ENCODE results near the gene PAGR1.
A peak's percentile ranks its signal among the peaks of the same experiment; 100 is the strongest.

The PAGR1 gene

DNA sequence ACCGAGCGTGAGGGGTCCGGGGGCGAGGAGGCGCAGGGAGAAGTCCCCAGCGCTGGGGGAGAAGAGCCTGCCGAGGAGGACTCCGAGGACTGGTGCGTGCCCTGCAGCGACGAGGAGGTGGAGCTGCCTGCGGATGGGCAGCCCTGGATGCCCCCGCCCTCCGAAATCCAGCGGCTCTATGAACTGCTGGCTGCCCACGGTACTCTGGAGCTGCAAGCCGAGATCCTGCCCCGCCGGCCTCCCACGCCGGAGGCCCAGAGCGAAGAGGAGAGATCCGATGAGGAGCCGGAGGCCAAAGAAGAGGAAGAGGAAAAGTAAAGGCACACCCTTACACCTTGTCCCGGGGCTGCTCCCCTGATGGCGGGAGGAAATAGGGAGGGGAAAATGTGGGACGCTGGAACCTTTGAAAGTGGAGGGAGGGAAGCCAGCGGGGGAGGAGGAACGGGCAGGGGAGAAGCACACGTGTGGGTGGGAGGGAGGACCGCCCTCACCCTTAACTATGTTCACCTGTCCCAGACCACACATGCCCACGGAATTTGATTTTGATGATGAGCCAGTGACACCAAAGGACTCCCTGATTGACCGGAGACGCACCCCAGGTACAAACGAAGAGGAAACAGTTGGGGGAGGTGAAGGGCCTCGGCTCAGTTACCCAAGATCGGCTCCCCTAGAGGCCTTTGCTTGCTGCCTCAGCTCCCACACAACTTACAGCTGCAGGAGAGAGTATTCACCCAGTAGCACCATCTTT is 916 bp downstream of the PAGR1 start:
- peak overlapping the region; percentile 90 for H3K27ac ChIP-seq (ENCODE audit: low read length)
- peaks cover 13 to 73% of the 10 kb centered on the region in 2 donors for H3K4me1 ChIP-seq (ENCODE audit: control insufficient read depth in 1 of 2, insufficient read depth in 2 of 2, low read length in 2 of 2)
- no peaks in the 10 kb centered on the region for H3K9me3 ChIP-seq (ENCODE audit: control insufficient read depth in 1 of 2, low read length in 2 of 2)
- no peaks in the 10 kb centered on the region for H3K27me3 ChIP-seq (ENCODE audit: low read depth, low read length)
- peaks cover 4 to 10% of the 10 kb centered on the region in 2 donors for H3K36me3 ChIP-seq (ENCODE audit: control insufficient read depth in 1 of 2, insufficient read depth in 2 of 2, low read length in 2 of 2)
- peak overlapping the region; percentile 83 to 85 for H3K4me3 ChIP-seq (ENCODE audit: low read depth in 1 of 2, low read length in 2 of 2)

DNA sequence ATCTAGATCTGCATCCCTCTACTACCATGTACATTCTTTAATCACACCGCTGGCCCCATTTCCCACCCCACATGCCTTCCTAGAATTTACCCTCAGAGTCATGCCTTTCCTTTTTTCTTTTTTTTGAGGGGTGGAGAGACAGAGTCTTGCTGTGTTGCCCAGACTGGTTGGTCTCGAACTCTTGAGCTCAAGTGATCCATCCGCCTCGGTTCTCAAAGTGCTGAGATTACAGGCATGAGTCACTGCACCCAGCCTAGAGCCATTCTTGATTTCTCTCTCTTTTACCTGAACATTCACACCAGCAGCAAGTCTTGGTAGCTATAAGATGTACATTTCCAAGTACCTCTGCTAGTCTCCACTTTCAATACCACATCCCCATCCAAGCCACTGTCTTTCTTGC is 2.1 kb downstream of the PAGR1 start:
- Histone ChIP-seq H3K4me1 (ENCODE audit: control insufficient read depth in 1 of 2, insufficient read depth in 2 of 2, low read length in 2 of 2) (peaks cover 18 to 70% of the 10 kb centered on the region in 2 donors), H3K27ac (ENCODE audit: low read length) (no peak overlapping the region), H3K27me3 (ENCODE audit: low read depth, low read length) (no peaks in the 10 kb centered on the region), H3K36me3 (ENCODE audit: control insufficient read depth in 1 of 2, insufficient read depth in 2 of 2, low read length in 2 of 2) (peaks cover 4 to 12% of the 10 kb centered on the region in 2 donors), H3K9me3 (ENCODE audit: control insufficient read depth in 1 of 2, low read length in 2 of 2) (no peaks in the 10 kb centered on the region), H3K4me3 (ENCODE audit: low read depth in 1 of 2, low read length in 2 of 2) (no peak overlapping the region)

DNA sequence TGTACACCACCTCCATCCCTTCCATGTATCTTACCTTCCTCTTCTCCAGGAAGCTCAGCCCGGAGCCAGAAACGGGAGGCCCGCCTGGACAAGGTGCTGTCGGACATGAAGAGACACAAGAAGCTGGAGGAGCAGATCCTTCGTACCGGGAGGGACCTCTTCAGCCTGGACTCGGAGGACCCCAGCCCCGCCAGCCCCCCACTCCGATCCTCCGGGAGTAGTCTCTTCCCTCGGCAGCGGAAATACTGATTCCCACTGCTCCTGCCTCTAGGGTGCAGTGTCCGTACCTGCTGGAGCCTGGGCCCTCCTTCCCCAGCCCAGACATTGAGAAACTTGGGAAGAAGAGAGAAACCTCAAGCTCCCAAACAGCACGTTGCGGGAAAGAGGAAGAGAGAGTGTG is 3.6 kb downstream of the PAGR1 start:
- H3K36me3 ChIP-seq (ENCODE audit: control insufficient read depth in 1 of 2, insufficient read depth in 2 of 2, low read length in 2 of 2), result peaks cover 4 to 12% of the 10 kb centered on the region in 2 donors
- H3K27ac ChIP-seq (ENCODE audit: low read length), result peak overlapping the region; percentile 99
- no peaks in the 10 kb centered on the region for H3K9me3 ChIP-seq (ENCODE audit: control insufficient read depth in 1 of 2, low read length in 2 of 2)
- H3K27me3 ChIP-seq (ENCODE audit: low read depth, low read length), result no peaks in the 10 kb centered on the region
- peak overlapping the region; percentile 74 to 96 for H3K4me3 ChIP-seq (ENCODE audit: low read depth in 1 of 2, low read length in 2 of 2)
- H3K4me1 ChIP-seq (ENCODE audit: control insufficient read depth in 1 of 2, insufficient read depth in 2 of 2, low read length in 2 of 2), result peaks cover 18 to 63% of the 10 kb centered on the region in 2 donors

DNA sequence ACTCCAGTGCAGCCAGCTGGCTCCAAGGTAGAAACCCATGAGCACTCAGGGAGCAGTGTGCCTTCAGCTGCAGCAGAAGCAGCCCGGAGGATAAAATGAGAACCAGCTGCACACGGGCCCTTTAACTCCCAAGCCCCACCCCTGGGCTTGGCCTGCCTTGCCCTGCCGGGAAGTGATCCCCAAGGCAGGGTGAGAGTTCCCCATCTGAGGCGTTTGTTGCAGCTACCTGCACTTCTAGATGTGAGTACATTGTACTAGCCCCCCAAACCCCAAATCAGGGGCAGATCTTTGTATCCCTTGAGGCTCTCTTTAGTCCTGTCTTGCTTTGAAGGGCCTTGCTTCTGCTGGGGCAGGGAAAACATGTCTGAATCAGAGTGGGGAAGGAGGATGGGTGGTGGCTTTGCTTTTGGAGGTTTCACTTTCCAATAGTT is 4.3 kb downstream of the PAGR1 start, which contains the start of gene MVP:
TSS of gene MVP (plus strand) at position 192 of the 431 bp plus-strand sequence. CDS start 10,088 bp downstream, outside the sequence.
- Histone ChIP-seq H3K36me3 (ENCODE audit: control insufficient read depth in 1 of 2, insufficient read depth in 2 of 2, low read length in 2 of 2) (peaks cover 4 to 12% of the 10 kb centered on the region in 2 donors), H3K27me3 (ENCODE audit: low read depth, low read length) (no peaks in the 10 kb centered on the region), H3K27ac (ENCODE audit: low read length) (peak within 1 kb of the TSS; percentile 99), H3K4me3 (ENCODE audit: low read depth in 1 of 2, low read length in 2 of 2) (peak within 1 kb of the TSS; percentile 74 to 96), H3K4me1 (ENCODE audit: control insufficient read depth in 1 of 2, insufficient read depth in 2 of 2, low read length in 2 of 2) (peaks cover 20 to 63% of the 10 kb centered on the region in 2 donors), H3K9me3 (ENCODE audit: control insufficient read depth in 1 of 2, low read length in 2 of 2) (no peaks in the 10 kb centered on the region)

DNA sequence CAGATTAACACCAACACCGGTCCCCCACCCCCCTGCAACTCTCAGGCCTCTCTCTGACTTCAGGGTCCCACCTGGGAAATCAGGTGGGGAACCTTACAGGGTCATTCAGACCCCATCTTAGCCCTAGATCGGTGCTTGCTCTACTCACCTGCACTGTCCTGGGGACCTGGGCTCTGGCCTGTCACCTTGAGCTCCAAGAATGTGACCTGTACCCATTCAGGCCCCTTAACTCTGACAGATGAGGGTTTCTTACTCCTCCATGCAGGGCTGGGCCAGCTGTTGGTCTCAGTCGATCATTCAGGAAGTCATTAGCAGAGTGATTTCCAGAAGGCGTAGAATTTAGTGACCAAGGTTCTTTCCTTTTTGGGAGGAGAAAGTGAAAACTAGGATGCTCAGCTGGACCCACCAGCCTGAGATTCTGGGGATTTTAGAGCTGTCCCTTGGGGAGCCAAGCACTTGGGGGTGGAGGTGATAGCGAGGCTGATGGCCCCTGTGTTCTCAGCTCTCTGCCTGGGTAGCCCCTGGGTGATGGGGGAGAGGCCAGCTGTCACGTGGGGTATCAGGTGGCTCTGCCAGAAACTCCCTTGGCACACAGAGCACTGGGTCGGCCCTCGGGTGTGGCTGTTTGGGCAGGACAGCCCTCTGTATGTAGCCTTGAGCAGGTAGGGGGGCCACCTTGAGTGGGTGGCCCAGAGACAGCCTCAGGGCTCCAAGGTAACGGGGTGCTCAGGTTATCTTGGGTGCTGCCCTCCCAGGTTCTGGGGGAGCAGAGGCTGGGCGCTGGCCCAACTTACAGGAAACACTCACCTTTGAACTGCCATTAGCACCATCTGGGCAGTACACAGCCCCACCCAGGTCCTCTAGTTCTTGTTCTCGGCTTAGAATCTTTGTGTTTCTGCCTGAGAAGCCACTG is 5.0 kb downstream of the PAGR1 start:
- peaks cover 4 to 12% of the 10 kb centered on the region in 2 donors for H3K36me3 ChIP-seq (ENCODE audit: control insufficient read depth in 1 of 2, insufficient read depth in 2 of 2, low read length in 2 of 2)
- peaks cover 24 to 67% of the 10 kb centered on the region in 2 donors for H3K4me1 ChIP-seq (ENCODE audit: control insufficient read depth in 1 of 2, insufficient read depth in 2 of 2, low read length in 2 of 2)
- no peaks in the 10 kb centered on the region for H3K27me3 ChIP-seq (ENCODE audit: low read depth, low read length)
- H3K27ac ChIP-seq (ENCODE audit: low read length), result peak overlapping the region; percentile 99
- no peaks in the 10 kb centered on the region for H3K9me3 ChIP-seq (ENCODE audit: control insufficient read depth in 1 of 2, low read length in 2 of 2)
- H3K4me3 ChIP-seq (ENCODE audit: low read depth in 1 of 2, low read length in 2 of 2), result peak overlapping the region; percentile 74 to 96

DNA sequence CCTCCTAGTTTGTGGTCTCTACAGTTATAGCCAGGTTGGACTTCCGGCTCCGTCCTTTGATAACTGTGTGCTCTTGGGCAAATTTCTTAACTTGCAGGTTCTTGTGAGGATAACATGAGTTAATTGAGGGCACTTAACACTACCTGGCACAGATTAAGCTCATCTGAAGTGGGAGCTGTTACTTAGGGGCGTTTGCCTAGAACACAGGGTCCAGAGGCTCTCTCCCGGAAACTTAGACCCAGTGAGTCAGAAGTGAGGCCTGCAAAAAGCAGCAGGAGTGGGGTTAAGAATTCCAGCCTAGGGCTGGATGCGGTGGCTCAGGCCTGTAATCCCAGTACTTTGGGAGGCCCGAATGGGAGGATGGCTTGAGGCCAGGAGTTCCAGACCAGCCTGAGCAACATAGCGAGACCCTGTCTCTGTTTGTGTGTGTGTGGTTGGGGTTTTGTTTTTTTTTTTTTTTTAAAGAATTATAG is 5.7 kb downstream of the PAGR1 start:
- peak overlapping the region; percentile 99 for H3K27ac ChIP-seq (ENCODE audit: low read length)
- H3K27me3 ChIP-seq (ENCODE audit: low read depth, low read length), result no peaks in the 10 kb centered on the region
- peaks cover 4 to 12% of the 10 kb centered on the region in 2 donors for H3K36me3 ChIP-seq (ENCODE audit: control insufficient read depth in 1 of 2, insufficient read depth in 2 of 2, low read length in 2 of 2)
- H3K4me1 ChIP-seq (ENCODE audit: control insufficient read depth in 1 of 2, insufficient read depth in 2 of 2, low read length in 2 of 2), result peaks cover 27 to 62% of the 10 kb centered on the region in 2 donors
- H3K4me3 ChIP-seq (ENCODE audit: low read depth in 1 of 2, low read length in 2 of 2), result peak overlapping the region; percentile 74 to 96
- no peaks in the 10 kb centered on the region for H3K9me3 ChIP-seq (ENCODE audit: control insufficient read depth in 1 of 2, low read length in 2 of 2)

DNA sequence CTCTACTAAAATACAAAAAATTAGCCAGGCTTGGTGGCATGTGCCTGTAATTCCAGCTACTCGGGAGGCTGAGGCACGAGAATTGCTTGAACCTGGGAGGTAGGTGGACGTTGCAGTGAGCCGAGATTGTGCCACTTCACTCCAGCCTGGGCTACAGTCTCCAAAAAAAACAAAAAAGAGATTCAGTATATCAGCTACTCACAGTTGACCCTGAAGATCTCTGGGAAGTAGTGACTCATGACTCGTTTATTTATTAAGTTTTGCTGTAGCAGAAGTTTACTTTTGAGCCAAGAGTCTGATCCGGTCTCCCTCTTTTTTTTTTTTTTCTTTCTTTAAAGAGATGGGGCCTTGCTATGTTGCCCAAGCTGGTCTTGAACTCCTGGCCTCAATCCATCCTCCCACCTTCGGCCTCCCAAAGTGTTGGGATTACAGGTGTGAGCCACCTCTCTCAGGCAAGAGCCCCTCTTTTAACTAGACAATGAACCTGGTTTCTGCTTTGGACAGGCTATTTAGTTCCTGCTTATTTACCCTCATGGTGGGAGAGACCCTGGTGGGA is 8.7 kb downstream of the PAGR1 start:
- Histone ChIP-seq H3K9me3 (ENCODE audit: control insufficient read depth in 1 of 2, low read length in 2 of 2) (no peaks in the 10 kb centered on the region), H3K4me1 (ENCODE audit: control insufficient read depth in 1 of 2, insufficient read depth in 2 of 2, low read length in 2 of 2) (peaks cover 27 to 43% of the 10 kb centered on the region in 2 donors), H3K4me3 (ENCODE audit: low read depth in 1 of 2, low read length in 2 of 2) (no peak overlapping the region), H3K27me3 (ENCODE audit: low read depth, low read length) (no peaks in the 10 kb centered on the region), H3K36me3 (ENCODE audit: control insufficient read depth in 1 of 2, insufficient read depth in 2 of 2, low read length in 2 of 2) (peaks cover 1 to 7% of the 10 kb centered on the region in 2 donors), H3K27ac (ENCODE audit: low read length) (peak overlapping the region; percentile 71)

DNA sequence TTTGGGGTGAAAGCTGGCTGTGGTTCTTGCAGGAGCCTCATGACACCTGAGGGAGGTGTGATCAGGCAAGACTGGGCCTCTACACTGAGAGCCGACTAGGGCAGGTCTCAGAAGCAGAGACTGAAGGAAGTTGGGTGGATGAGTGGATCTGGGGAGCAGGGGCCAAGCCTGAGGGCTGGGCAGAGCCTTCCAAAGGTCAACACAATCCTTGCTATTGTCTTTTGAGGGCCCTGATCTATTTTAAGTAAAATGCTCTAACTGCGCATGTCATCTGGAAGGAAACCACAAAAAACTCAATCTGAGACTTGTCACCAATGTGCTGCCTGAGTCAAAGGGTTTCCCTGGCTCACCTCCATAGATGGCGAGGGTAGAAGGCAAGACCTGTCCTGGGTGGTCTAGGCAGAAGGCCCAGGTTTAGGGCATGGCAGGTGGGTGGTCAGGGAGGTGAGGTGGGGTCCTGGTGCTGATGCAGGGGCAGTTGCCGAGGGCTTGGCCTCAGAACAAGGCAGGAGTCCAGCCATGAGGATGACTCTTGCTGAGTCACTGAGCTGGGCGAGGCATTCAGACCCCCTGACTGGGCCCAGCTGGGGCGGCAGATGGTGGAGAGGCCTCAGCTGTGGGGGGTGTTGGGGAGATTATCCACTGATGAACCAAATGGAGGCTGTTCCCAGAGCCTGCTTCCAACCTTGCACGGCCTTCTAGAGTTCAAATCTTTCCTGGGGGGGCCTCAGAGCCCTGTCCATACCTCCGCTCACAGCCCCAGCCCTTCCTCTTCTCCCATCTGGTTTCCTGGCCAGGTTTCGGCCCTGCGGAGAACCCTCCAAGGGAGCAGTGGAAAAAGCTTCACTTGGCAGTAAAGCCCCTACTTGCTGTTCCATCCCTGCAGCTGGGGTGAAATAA is 9.4 kb downstream of the PAGR1 start:
- H3K9me3 ChIP-seq (ENCODE audit: control insufficient read depth in 1 of 2, low read length in 2 of 2), result no peaks in the 10 kb centered on the region
- peak overlapping the region; percentile 1 to 23 for H3K4me3 ChIP-seq (ENCODE audit: low read depth in 1 of 2, low read length in 2 of 2)
- no peaks in the 10 kb centered on the region for H3K27me3 ChIP-seq (ENCODE audit: low read depth, low read length)
- H3K27ac ChIP-seq (ENCODE audit: low read length), result peak overlapping the region; percentile 71
- H3K4me1 ChIP-seq (ENCODE audit: control insufficient read depth in 1 of 2, insufficient read depth in 2 of 2, low read length in 2 of 2), result peaks cover 23 to 43% of the 10 kb centered on the region in 2 donors
- peaks cover 8 to 14% of the 10 kb centered on the region in 2 donors for H3K36me3 ChIP-seq (ENCODE audit: control insufficient read depth in 1 of 2, insufficient read depth in 2 of 2, low read length in 2 of 2)

DNA sequence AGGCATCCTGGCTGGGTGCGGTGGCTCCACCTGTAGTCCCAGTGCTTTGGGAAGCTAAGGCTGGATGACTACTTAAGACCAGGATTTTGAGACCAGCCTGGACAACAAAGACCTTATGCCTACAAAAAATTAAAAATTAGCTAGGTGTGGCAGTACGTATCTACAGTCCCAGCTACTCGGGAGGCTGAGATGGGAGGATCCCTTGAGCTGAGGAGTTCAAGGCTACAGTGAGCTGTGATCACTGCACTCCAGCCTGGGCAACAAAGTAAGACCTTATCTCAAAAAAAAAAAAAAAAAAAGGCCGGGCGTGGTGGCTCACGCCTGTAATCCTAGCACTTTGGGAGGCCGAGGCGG is 10.4 kb downstream of the PAGR1 start:
- Histone ChIP-seq H3K27me3 (ENCODE audit: low read depth, low read length) (no peaks in the 10 kb centered on the region), H3K36me3 (ENCODE audit: control insufficient read depth in 1 of 2, insufficient read depth in 2 of 2, low read length in 2 of 2) (peaks cover 14 to 23% of the 10 kb centered on the region in 2 donors), H3K4me3 (ENCODE audit: low read depth in 1 of 2, low read length in 2 of 2) (no peak overlapping the region), H3K9me3 (ENCODE audit: control insufficient read depth in 1 of 2, low read length in 2 of 2) (no peaks in the 10 kb centered on the region), H3K4me1 (ENCODE audit: control insufficient read depth in 1 of 2, insufficient read depth in 2 of 2, low read length in 2 of 2) (peaks cover 23 to 39% of the 10 kb centered on the region in 2 donors), H3K27ac (ENCODE audit: low read length) (peak overlapping the region; percentile 71)

DNA sequence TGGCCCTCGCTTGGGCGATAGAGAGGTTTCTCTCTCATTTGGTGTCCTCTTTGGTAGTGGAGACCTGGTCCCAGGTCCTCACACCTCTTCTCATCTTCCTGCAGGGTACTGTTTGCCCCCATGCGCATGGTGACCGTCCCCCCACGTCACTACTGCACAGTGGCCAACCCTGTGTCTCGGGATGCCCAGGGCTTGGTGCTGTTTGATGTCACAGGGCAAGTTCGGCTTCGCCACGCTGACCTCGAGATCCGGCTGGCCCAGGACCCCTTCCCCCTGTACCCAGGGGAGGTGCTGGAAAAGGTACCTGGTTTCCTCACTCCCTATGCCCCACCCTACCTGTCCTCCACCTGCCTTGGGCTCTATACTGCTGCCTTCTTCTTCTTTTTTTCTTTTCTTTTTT is 14.8 kb downstream of the PAGR1 start:
- Histone ChIP-seq H3K4me3 (ENCODE audit: low read depth in 1 of 2, low read length in 2 of 2) (no peak overlapping the region), H3K27ac (ENCODE audit: low read length) (no peak overlapping the region), H3K9me3 (ENCODE audit: control insufficient read depth in 1 of 2, low read length in 2 of 2) (no peaks in the 10 kb centered on the region), H3K36me3 (ENCODE audit: control insufficient read depth in 1 of 2, insufficient read depth in 2 of 2, low read length in 2 of 2) (peaks cover 35 to 51% of the 10 kb centered on the region in 2 donors), H3K4me1 (ENCODE audit: control insufficient read depth in 1 of 2, insufficient read depth in 2 of 2, low read length in 2 of 2) (peaks cover 5 to 6% of the 10 kb centered on the region in 2 donors), H3K27me3 (ENCODE audit: low read depth, low read length) (no peaks in the 10 kb centered on the region)
